HEK293T (cell line): ENCODE measurements around the gene ATP1A4.

Source experiments
- CTCF ChIA-PET: fragments of 350-600 bp; formaldehyde crosslinking; extraction: SDS; loops from one replicate; lab custom pipeline; 2021; ENCODE audit warnings: antibody characterized with exemption, inconsistent platforms; lab: Yijun Ruan, JAX
- POLR2A ChIA-PET: fragments of 350-600 bp; formaldehyde crosslinking; extraction: SDS; loops from one replicate; lab custom pipeline; 2020; ENCODE audit warnings: antibody characterized with exemption, inconsistent platforms; lab: Yijun Ruan, JAX
- DNase-seq: peaks from one replicate; pipeline ENCODE4 v3.0.0; 2012; ENCODE audit warnings: mixed read lengths; ENCODE audit errors: extremely low spot score
- ARNT ChIP-seq: fragments of 450-650 bp; IDR thresholded peaks from 2 replicates; pipeline ENCODE4 v1.6.1; 2017; ENCODE audit warnings: mild to moderate bottlenecking
- BHLHE40 ChIP-seq: fragments of 450-650 bp; IDR thresholded peaks from 2 replicates; pipeline ENCODE4 v1.6.1; 2016; ENCODE audit warnings: mild to moderate bottlenecking, moderate library complexity, borderline replicate concordance
- CTBP1 ChIP-seq: fragments of 450-650 bp; IDR thresholded peaks from 2 replicates; pipeline ENCODE4 v1.6.1; 2016; ENCODE audit warnings: borderline replicate concordance
- ELF4 ChIP-seq: fragments of 450-650 bp; IDR thresholded peaks from 2 replicates; pipeline ENCODE4 v1.6.1; 2017; ENCODE audit warnings: antibody characterized with exemption
- FOXA1 ChIP-seq: fragments of 450-650 bp; IDR thresholded peaks from 2 replicates; pipeline ENCODE4 v1.6.1; 2016; ENCODE audit warnings: mild to moderate bottlenecking
- FOXK2 ChIP-seq: fragments of 450-650 bp; IDR thresholded peaks from 2 replicates; pipeline ENCODE4 v1.6.1; 2016; ENCODE audit warnings: mild to moderate bottlenecking
- FOXM1 ChIP-seq: fragments of 450-650 bp; IDR thresholded peaks from 2 replicates; pipeline ENCODE4 v1.6.1; 2017; ENCODE audit warnings: mild to moderate bottlenecking, borderline replicate concordance
- HDGF ChIP-seq: fragments of 450-650 bp; IDR thresholded peaks from 2 replicates; pipeline ENCODE4 v1.6.1; 2017; ENCODE audit warnings: antibody characterized with exemption, borderline replicate concordance
- L3MBTL2 ChIP-seq: fragments of 450-650 bp; conservative IDR thresholded peaks from 2 replicates; pipeline ENCODE4 v1.6.1; 2016; ENCODE audit warnings: mild to moderate bottlenecking
- LEF1 ChIP-seq: fragments of 450-650 bp; IDR thresholded peaks from 2 replicates; pipeline ENCODE4 v1.6.1; 2017; ENCODE audit warnings: mild to moderate bottlenecking, borderline replicate concordance
- NFRKB ChIP-seq: fragments of 450-650 bp; IDR thresholded peaks from 2 replicates; pipeline ENCODE4 v1.6.1; 2016; ENCODE audit warnings: mild to moderate bottlenecking, moderate library complexity
- SP1 ChIP-seq: fragments of 450-650 bp; IDR thresholded peaks from 2 replicates; pipeline ENCODE4 v1.6.1; 2017
- SUZ12 ChIP-seq: fragments of 450-650 bp; IDR thresholded peaks from 2 replicates; pipeline ENCODE4 v1.6.1; 2016; ENCODE audit warnings: mild to moderate bottlenecking
- TARDBP ChIP-seq: fragments of 450-650 bp; IDR thresholded peaks from 2 replicates; pipeline ENCODE4 v1.6.1; 2016
- ZNF384 ChIP-seq: fragments of 450-650 bp; IDR thresholded peaks from 2 replicates; pipeline ENCODE4 v1.6.1; 2016
- TF ChIP-seq, protein P1 (sequence below): fragments of 450-650 bp; IDR thresholded peaks from 2 replicates; pipeline ENCODE4 v1.6.1; 2016

Gene ATP1A4

DNA sequence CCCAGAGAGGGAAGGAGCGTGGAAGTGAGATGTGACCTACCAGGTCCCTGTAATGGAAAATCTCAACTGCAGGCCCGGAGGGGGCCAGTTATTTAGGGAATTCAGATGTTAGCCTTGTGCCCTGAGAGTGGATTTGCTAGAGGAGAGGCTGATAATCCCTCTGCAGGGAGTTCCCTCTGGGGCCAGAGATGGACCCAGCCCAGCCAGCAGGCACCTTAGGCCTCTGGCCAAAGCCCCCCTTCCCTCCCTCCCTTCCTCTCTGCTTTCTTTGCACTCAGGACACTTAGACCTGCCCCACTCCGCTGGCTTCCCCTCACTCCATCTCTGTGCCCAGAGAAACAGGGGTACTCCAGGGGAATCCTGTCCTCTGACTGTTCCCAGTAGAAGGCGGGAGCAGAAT lies 37.3 kb upstream of the ATP1A4 start:
- POLR2A ChIA-PET: no interaction called here
- DNase-seq: no peak
- TF ChIP-seq FOXA1 (no peak), NFRKB (no peak), SP1 (no peak), FOXM1 (no peak), FOXK2 (no peak), ELF4 (no peak), TARDBP (no peak), CTBP1 (no peak), HDGF (no peak), SUZ12 (no peak)
- TF ChIP-seq, protein P1, sequence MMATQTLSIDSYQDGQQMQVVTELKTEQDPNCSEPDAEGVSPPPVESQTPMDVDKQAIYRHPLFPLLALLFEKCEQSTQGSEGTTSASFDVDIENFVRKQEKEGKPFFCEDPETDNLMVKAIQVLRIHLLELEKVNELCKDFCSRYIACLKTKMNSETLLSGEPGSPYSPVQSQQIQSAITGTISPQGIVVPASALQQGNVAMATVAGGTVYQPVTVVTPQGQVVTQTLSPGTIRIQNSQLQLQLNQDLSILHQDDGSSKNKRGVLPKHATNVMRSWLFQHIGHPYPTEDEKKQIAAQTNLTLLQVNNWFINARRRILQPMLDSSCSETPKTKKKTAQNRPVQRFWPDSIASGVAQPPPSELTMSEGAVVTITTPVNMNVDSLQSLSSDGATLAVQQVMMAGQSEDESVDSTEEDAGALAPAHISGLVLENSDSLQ: no peak
- CTCF ChIA-PET: interaction anchor here (0.6 to 1.3 kb wide), 2 partner anchors 17 to 138 kb away, joined by 3 read pairs; no protein-coding TSS in a partner anchor

DNA sequence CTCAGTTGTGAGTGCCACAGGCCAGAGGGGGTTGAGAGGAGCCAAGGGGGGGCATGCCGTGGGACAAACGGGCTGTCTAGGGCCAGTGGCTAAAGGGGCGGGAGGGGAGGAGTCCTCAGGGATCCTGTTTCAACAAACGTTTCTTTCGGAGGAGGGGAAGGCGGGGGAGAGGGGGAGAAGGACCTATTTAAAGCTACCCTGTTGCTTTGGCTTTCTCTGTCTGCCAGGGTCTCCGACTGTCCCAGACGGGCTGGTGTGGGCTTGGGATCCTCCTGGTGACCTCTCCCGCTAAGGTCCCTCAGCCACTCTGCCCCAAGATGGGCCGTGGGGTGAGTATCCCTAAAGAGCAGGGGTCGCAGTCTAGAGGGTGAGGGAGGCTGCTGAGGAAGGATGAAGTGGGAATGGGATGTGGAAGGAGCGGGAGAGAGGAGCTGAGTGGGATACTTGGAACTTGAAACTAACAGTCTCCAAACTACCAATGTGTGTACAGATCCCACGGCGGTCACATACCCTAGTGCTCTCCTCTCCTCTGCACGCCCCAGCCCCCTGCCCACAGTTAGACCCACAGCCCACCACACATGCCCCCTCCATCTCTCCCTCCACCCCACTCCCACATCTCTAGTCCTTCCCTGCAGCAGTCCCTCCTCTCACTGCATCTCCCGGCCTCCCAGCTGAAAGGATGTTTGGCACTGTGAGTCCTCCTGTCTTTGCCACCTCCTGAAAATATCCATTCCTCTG lies 35.7 kb upstream of the ATP1A4 start, which contains the start of gene ATP1A2:
ATP1A2 (plus strand) TSS at position 215 of the 738 bp plus-strand sequence; CDS start at position 318, 103 bp downstream.
- TF ChIP-seq NFRKB: no peak
- TF ChIP-seq BHLHE40: no peak
- no peak for TF ChIP-seq LEF1
- TF ChIP-seq SUZ12: no peak
- TF ChIP-seq TARDBP: no peak
- no peak for TF ChIP-seq FOXK2
- TF ChIP-seq ARNT: no peak
- TF ChIP-seq ZNF384: no peak
- TF ChIP-seq, protein P1: no peak
- TF ChIP-seq FOXM1: no peak
- no peak for TF ChIP-seq HDGF
- TF ChIP-seq CTBP1: no peak
- no peak for TF ChIP-seq SP1
- no peak for TF ChIP-seq FOXA1
- no peak for TF ChIP-seq L3MBTL2
- no peak for TF ChIP-seq ELF4
- CTCF ChIA-PET: no interaction called here
- DNase-seq: no peak
- POLR2A ChIA-PET: no interaction called here

DNA sequence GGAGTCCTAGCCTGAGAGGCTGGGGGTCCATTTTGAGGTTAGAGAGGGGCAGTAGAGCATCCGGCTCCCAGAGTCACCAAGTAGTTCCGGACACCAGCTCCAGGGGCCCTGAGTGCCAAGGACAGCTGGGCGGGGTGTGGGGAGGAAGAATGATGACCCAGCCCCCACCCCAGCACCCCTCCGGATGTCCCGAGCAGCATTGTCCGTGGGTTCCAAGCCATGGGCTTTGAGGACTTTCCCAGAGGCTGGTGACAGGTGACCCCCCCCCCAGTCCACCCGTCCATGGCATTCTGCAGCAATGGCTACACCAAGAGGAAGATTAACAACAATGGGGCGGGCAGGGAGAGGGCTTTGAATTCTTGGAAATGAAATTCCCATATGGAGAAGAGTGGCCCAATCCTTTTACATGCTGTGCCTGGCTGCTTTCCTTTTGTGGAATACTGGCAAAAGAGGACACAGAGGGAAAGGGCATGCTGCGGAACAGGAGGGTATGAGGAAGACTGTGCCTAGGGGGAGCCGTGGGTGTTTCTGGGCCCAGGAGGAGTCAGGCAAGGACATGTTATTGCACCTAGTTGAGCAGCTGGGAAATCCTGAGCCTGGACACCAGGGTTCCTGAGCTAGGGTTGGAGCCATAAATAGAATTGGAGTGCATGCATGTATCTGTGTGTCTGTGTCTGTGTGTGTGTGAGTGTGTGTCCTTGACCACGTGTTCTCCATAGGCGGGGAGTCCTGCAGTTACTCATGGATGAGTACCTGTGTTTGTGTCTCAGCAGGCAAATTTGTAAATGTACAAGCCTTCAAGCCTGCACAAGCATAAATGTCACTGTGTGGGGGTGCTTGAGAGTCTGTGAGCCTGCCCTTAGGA lies 34.9 kb upstream of the ATP1A4 start:
- no peak for TF ChIP-seq FOXM1
- no peak for TF ChIP-seq L3MBTL2
- TF ChIP-seq ZNF384: no peak
- ChIA-PET POLR2A (no interaction called here), CTCF (interaction anchor here (0.9 to 1.3 kb wide), 2 partner anchors 70 to 136 kb away, joined by 3 read pairs; no protein-coding TSS in a partner anchor)
- no peak for DNase-seq

DNA sequence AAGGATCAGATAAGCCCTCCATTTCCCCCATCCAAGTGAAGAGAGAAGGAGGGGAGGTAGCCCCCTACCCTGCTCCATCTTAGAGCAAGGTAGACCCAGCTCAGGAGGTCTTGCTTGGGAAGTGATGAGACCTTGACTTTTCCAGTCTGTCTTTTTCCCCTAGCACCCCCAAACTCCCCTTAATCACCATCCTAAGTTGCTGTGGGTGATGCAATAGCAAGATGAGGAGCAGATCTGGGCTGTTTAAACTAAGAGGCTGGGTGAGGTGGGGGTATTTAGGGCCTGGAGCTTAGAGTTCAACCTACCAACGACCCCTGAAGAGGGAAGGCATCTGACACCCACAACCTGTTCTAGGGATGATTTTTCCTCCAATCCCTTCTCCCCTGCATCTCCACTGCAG lies 34.1 kb upstream of the ATP1A4 start:
- TF ChIP-seq ARNT: no peak
- TF ChIP-seq HDGF: no peak
- no peak for TF ChIP-seq FOXM1
- TF ChIP-seq LEF1: no peak
- no peak for TF ChIP-seq FOXA1
- TF ChIP-seq NFRKB: no peak
- TF ChIP-seq L3MBTL2: no peak
- no peak for TF ChIP-seq SP1
- no peak for TF ChIP-seq TARDBP
- no peak for TF ChIP-seq CTBP1
- ChIA-PET CTCF (interaction anchor here (0.9 to 1.3 kb wide), 2 partner anchors 71 to 135 kb away, joined by 3 read pairs; no protein-coding TSS in a partner anchor), POLR2A (no interaction called here)
- no peak for DNase-seq

DNA sequence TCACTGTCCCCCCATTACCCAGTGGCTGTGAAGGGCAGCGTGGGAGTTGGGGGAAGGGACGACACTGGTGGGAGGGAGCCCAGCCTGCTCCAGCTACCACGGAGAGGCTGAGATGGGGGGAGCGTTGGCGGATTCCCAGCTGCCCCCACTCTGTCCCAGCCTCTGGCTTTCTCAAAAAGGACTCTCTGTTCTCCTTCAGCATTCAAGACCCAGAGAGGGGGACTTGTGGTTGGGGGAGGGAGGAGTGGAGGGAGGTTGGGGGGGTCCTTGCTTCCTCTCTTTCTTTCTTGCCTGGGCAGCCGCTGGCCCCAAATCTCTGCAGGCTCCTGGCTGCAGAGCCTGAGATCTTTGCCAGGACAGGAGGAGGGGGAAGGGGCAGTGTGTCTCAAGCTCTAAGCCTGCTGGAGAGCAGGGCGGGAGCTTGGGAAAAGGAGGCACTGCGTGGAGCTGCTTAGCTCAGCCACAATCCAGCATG lies 33.7 kb upstream of the ATP1A4 start:
- TF ChIP-seq SUZ12: no peak
- TF ChIP-seq ELF4: no peak
- TF ChIP-seq TARDBP: no peak
- TF ChIP-seq FOXM1: no peak
- TF ChIP-seq SP1: no peak
- no peak for DNase-seq
- ChIA-PET CTCF (interaction anchor here (0.9 to 1.3 kb wide), 2 partner anchors 72 to 134 kb away, joined by 3 read pairs; no protein-coding TSS in a partner anchor), POLR2A (no interaction called here)

DNA sequence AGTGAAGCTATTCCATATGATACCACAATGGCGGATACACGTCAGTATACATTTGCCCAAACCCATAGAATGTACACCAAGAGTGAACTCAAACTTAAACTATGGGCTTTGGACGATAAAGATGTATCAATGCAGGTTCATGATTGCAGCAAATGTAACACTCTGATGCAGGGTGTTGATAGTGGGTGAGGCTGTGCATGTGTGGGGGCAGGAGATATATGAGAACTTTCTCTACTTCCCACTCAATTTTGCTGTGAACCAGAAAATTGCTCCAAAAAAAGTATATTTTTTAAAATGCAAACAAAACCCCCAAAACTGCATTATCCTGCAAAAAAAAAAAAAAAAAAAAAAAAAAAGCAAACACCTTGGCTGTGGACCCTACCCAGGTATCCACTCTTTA lies 32.5 kb upstream of the ATP1A4 start:
- no peak for TF ChIP-seq BHLHE40
- no peak for TF ChIP-seq CTBP1
- TF ChIP-seq FOXA1: no peak
- no peak for TF ChIP-seq FOXK2
- TF ChIP-seq ELF4: no peak
- no peak for TF ChIP-seq SP1
- TF ChIP-seq LEF1: no peak
- TF ChIP-seq SUZ12: no peak
- TF ChIP-seq, protein P1: no peak
- no peak for TF ChIP-seq TARDBP
- TF ChIP-seq ZNF384: no peak
- ChIA-PET CTCF (no interaction called here), POLR2A (no interaction called here)
- no peak for DNase-seq
